Adipocyte (in vitro differentiated cells): ENCODE results near the gene TOMM22.

Experiments
- DNase-seq: peaks from one replicate; pipeline ENCODE4 v3.0.0-alpha.2; 2015; ENCODE audit warnings: low read depth
- H3K27me3 ChIP-seq: replicated peaks from 2 replicates; pipeline ENCODE4 v1.7.0; 2013; ENCODE audit warnings: mild to moderate bottlenecking, low read length, moderate library complexity; ENCODE audit not compliant: control insufficient read depth, insufficient read depth
- H3K36me3 ChIP-seq: 2 replicates; pipeline ENCODE4 v1.7.0; 2013; ENCODE audit warnings: low read length, mild to moderate bottlenecking, moderate library complexity; ENCODE audit not compliant: control insufficient read depth, insufficient read depth, severe bottlenecking
- H3K4me1 ChIP-seq: 2 replicates; pipeline ENCODE4 v1.7.0; 2013; ENCODE audit warnings: mild to moderate bottlenecking, low read length, moderate library complexity; ENCODE audit not compliant: control insufficient read depth, insufficient read depth
- H3K4me3 ChIP-seq: 2 replicates; pipeline ENCODE4 v1.7.0; 2013; ENCODE audit warnings: mild to moderate bottlenecking, low read length, moderate library complexity
- H3K9ac ChIP-seq: 2 replicates; pipeline ENCODE4 v1.7.0; 2013; ENCODE audit warnings: mild to moderate bottlenecking, low read length, moderate library complexity
- H3K9me3 ChIP-seq: 2 replicates; pipeline ENCODE4 v1.7.0; 2013; ENCODE audit warnings: mild to moderate bottlenecking, low read length, moderate library complexity; ENCODE audit not compliant: control insufficient read depth

The TOMM22 gene

GRCh38 chr22:38728871-38729796, 47.4 kb downstream of the TOMM22 start:
- peaks cover 19% of the 10 kb centered on the region for H3K4me1 ChIP-seq
- no peaks in the 10 kb centered on the region for H3K9me3 ChIP-seq
- H3K36me3 ChIP-seq, result peaks cover 74% of the 10 kb centered on the region
- H3K4me3 ChIP-seq, result no peak overlapping the region
- DNase-seq, result no peak
- H3K27me3 ChIP-seq, result no peaks in the 10 kb centered on the region
- H3K9ac ChIP-seq, result no peak overlapping the region

GRCh38 chr22:38729946-38730345, 48.2 kb downstream of the TOMM22 start:
- DNase-seq, result no peak
- no peaks in the 10 kb centered on the region for H3K27me3 ChIP-seq
- peaks cover 24% of the 10 kb centered on the region for H3K4me1 ChIP-seq
- H3K4me3 ChIP-seq, result no peak overlapping the region
- no peaks in the 10 kb centered on the region for H3K9me3 ChIP-seq
- H3K36me3 ChIP-seq, result peaks cover 66% of the 10 kb centered on the region
- H3K9ac ChIP-seq, result no peak overlapping the region

GRCh38 chr22:38730411-38730871, 48.7 kb downstream of the TOMM22 start:
- Histone ChIP-seq H3K27me3 (no peaks in the 10 kb centered on the region), H3K9ac (no peak overlapping the region), H3K36me3 (peaks cover 68% of the 10 kb centered on the region), H3K4me1 (peaks cover 24% of the 10 kb centered on the region), H3K4me3 (no peak overlapping the region), H3K9me3 (no peaks in the 10 kb centered on the region)
- no peak for DNase-seq

GRCh38 chr22:38731703-38732161, 50.0 kb downstream of the TOMM22 start:
- no peak overlapping the region for H3K9ac ChIP-seq
- no peaks in the 10 kb centered on the region for H3K9me3 ChIP-seq
- H3K4me3 ChIP-seq, result no peak overlapping the region
- no peaks in the 10 kb centered on the region for H3K27me3 ChIP-seq
- H3K4me1 ChIP-seq, result peaks cover 24% of the 10 kb centered on the region
- no peak for DNase-seq
- peaks cover 66% of the 10 kb centered on the region for H3K36me3 ChIP-seq

GRCh38 chr22:38732251-38732815, 50.6 kb downstream of the TOMM22 start:
- no peak for DNase-seq
- no peak overlapping the region for H3K9ac ChIP-seq
- no peaks in the 10 kb centered on the region for H3K9me3 ChIP-seq
- H3K4me1 ChIP-seq, result peaks cover 24% of the 10 kb centered on the region
- peaks cover 66% of the 10 kb centered on the region for H3K36me3 ChIP-seq
- no peaks in the 10 kb centered on the region for H3K27me3 ChIP-seq
- H3K4me3 ChIP-seq, result no peak overlapping the region

GRCh38 chr22:38733329-38733723, 51.6 kb downstream of the TOMM22 start:
- H3K36me3 ChIP-seq, result peaks cover 66% of the 10 kb centered on the region
- H3K4me3 ChIP-seq, result no peak overlapping the region
- no peak overlapping the region for H3K9ac ChIP-seq
- DNase-seq, result peak; percentile 51
- H3K4me1 ChIP-seq, result peaks cover 20% of the 10 kb centered on the region
- no peaks in the 10 kb centered on the region for H3K9me3 ChIP-seq
- no peaks in the 10 kb centered on the region for H3K27me3 ChIP-seq

- Histone ChIP-seq H3K27me3 (no peaks in the 10 kb centered on the region), H3K4me3 (no peak overlapping the region), H3K4me1 (peaks cover 16% of the 10 kb centered on the region), H3K36me3 (peaks cover 66% of the 10 kb centered on the region), H3K9ac (peak overlapping the region; percentile 18), H3K9me3 (no peaks in the 10 kb centered on the region)
- peak; percentile 3 for DNase-seq
These were observed 52.1 kb downstream of the TOMM22 start for GRCh38 chr22:38733724-38734381.

GRCh38 chr22:38734421-38735100, 52.8 kb downstream of the TOMM22 start:
- H3K9me3 ChIP-seq, result no peaks in the 10 kb centered on the region
- no peak for DNase-seq
- peak overlapping the region; percentile 18 for H3K9ac ChIP-seq
- peaks cover 66% of the 10 kb centered on the region for H3K36me3 ChIP-seq
- H3K4me3 ChIP-seq, result no peak overlapping the region
- H3K27me3 ChIP-seq, result no peaks in the 10 kb centered on the region
- peaks cover 12% of the 10 kb centered on the region for H3K4me1 ChIP-seq
